NOMO-1 treated with DMSO at 0.1 percent for 48 hours (cell line): ENCODE results near the gene ARHGAP24.
"Not testable (repeated sequence)": the region's sequence is repeated elsewhere in the genome, so short reads cannot be mapped to it uniquely, and the experiment has no call there.

ENCODE experiments used
- DNase-seq: peaks from one replicate; lab custom pipeline; 2025; ENCODE audit not compliant: unreplicated experiment; lab: John Stamatoyannopoulos, UW

The ARHGAP24 gene

GRCh38 chr4:85803856-85804255, 328.9 kb downstream of the ARHGAP24 start:
- DNase-seq = no peak

- DNase-seq = no peak
These were observed 330.9 kb downstream of the ARHGAP24 start for GRCh38 chr4:85805891-85806290.

- DNase-seq = no peak
These were observed 331.4 kb downstream of the ARHGAP24 start for GRCh38 chr4:85806334-85806733.

- no peak for DNase-seq
These were observed 332.4 kb downstream of the ARHGAP24 start for GRCh38 chr4:85807247-85807950.

GRCh38 chr4:85808104-85808503, 333.2 kb downstream of the ARHGAP24 start:
- DNase-seq = no peak

GRCh38 chr4:85808864-85809263, 333.9 kb downstream of the ARHGAP24 start:
- no peak for DNase-seq

- no peak for DNase-seq
These were observed 337.8 kb downstream of the ARHGAP24 start for GRCh38 chr4:85812776-85813175.

GRCh38 chr4:85815796-85816459, 341.0 kb downstream of the ARHGAP24 start:
- no peak for DNase-seq

GRCh38 chr4:85818700-85819099, 343.8 kb downstream of the ARHGAP24 start:
- DNase-seq = peak; percentile 20

- not testable (repeated sequence) for DNase-seq
These were observed 345.2 kb downstream of the ARHGAP24 start for GRCh38 chr4:85820101-85820500.

GRCh38 chr4:85821688-85822455, 346.9 kb downstream of the ARHGAP24 start:
- no peak for DNase-seq

GRCh38 chr4:85823295-85823694, 348.3 kb downstream of the ARHGAP24 start:
- DNase-seq = no peak

- no peak for DNase-seq
These were observed 349.4 kb downstream of the ARHGAP24 start for GRCh38 chr4:85824166-85824945.

GRCh38 chr4:85826060-85826678, 351.2 kb downstream of the ARHGAP24 start:
- no peak for DNase-seq

- no peak for DNase-seq
These were observed 353.3 kb downstream of the ARHGAP24 start for GRCh38 chr4:85828027-85828890.

- no peak for DNase-seq
These were observed 354.5 kb downstream of the ARHGAP24 start for GRCh38 chr4:85829276-85830051.

GRCh38 chr4:85831647-85832046, 356.7 kb downstream of the ARHGAP24 start:
- DNase-seq = no peak

- DNase-seq = no peak
These were observed 358.4 kb downstream of the ARHGAP24 start for GRCh38 chr4:85833302-85833701.

- no peak for DNase-seq
These were observed 360.0 kb downstream of the ARHGAP24 start for GRCh38 chr4:85834934-85835333.
